Lower lobe of right lung (tissue), 2 donors: ENCODE measurements around the gene C2orf78. TPM values are rescaled to one million over a fixed set of nuclear protein-coding genes. Genes with fewer than 3 reads are reported as not detected.

ENCODE experiments used
- ATAC-seq, 2 donors: fragments of 200-7000 bp; cut with Tn5 transposase; one replicate each; pipeline ENCODE4 v1.9.1; 2020 to 2022; ENCODE audit warnings: mild to moderate bottlenecking in 2 of 2, moderate library complexity in 2 of 2
- DNase-seq: peaks from one replicate; pipeline ENCODE4 v3.0.0-alpha.2; 2020
- H3K27ac ChIP-seq: fragments of 200-600 bp; one replicate; pipeline ENCODE4 v1.8.0; 2022
- H3K27me3 ChIP-seq: fragments of 200-600 bp; one replicate; pipeline ENCODE4 v1.8.0; 2022; ENCODE audit warnings: low read depth
- H3K36me3 ChIP-seq: fragments of 200-600 bp; one replicate; pipeline ENCODE4 v1.8.0; 2022; ENCODE audit warnings: mild to moderate bottlenecking
- H3K4me1 ChIP-seq: fragments of 200-600 bp; one replicate; pipeline ENCODE4 v1.8.0; 2022
- H3K4me3 ChIP-seq: fragments of 200-600 bp; one replicate; pipeline ENCODE4 v1.8.0; 2022; ENCODE audit warnings: mild to moderate bottlenecking
- H3K9me3 ChIP-seq: fragments of 200-600 bp; one replicate; pipeline ENCODE4 v1.8.0; 2022
- intact Hi-C: fragments of 100-400 bp; cut with DNase I; formaldehyde crosslinking; loops from one replicate; pipeline ENCODE4 v1.11.0; 2022
- total RNA-seq: library from RNA; stranded (reverse); fragmentation: NEBNext Ultra II Directional; extraction: Animal tissue kit (Norgen Biotek cat#: 25700); gene quantifications from one replicate; pipeline ENCODE4 v1.2.1, GENCODE V29; 2021
- TF ChIP-seq, protein P1 (sequence below): fragments of 200-600 bp; IDR thresholded peaks from one replicate; pipeline ENCODE4 v1.8.0; 2022; ENCODE audit warnings: antibody characterized with exemption, mild to moderate bottlenecking
- donor health status: DM: no; HTN: yes; CAD: no; lungs with severe emphysema.

The C2orf78 gene
- total RNA-seq, 1 donor from 2014 or later, result not detected

DNA sequence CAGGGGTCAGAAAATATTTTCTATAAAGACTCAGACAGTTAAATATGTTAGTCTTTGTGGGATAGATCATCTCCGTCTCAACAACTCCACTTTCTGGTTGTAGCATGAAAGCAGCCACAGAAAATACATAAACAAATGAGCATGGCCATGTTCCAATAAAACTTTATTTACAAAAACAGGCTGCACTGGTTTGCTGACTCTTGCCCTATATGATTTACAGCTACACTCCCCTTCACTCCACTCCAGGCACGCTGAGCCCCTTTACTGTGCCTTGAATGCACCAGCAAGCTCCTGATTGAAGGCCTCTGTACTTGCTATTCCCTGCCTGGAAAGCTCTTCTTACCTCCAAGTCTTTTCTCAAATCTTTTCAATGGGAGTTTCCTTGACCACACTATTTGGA lies 39.0 kb downstream of the C2orf78 start:
- TF ChIP-seq, protein P1, sequence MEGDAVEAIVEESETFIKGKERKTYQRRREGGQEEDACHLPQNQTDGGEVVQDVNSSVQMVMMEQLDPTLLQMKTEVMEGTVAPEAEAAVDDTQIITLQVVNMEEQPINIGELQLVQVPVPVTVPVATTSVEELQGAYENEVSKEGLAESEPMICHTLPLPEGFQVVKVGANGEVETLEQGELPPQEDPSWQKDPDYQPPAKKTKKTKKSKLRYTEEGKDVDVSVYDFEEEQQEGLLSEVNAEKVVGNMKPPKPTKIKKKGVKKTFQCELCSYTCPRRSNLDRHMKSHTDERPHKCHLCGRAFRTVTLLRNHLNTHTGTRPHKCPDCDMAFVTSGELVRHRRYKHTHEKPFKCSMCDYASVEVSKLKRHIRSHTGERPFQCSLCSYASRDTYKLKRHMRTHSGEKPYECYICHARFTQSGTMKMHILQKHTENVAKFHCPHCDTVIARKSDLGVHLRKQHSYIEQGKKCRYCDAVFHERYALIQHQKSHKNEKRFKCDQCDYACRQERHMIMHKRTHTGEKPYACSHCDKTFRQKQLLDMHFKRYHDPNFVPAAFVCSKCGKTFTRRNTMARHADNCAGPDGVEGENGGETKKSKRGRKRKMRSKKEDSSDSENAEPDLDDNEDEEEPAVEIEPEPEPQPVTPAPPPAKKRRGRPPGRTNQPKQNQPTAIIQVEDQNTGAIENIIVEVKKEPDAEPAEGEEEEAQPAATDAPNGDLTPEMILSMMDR, result no peak
- Histone ChIP-seq H3K4me3 (no peak overlapping the region), H3K27me3 (no peaks in the 10 kb centered on the region), H3K4me1 (peaks cover 4% of the 10 kb centered on the region), H3K9me3 (no peaks in the 10 kb centered on the region), H3K27ac (no peak overlapping the region), H3K36me3 (no peaks in the 10 kb centered on the region)
- DNase-seq (no peak), ATAC-seq (no peak)
- intact Hi-C loops, result no loop called here

DNA sequence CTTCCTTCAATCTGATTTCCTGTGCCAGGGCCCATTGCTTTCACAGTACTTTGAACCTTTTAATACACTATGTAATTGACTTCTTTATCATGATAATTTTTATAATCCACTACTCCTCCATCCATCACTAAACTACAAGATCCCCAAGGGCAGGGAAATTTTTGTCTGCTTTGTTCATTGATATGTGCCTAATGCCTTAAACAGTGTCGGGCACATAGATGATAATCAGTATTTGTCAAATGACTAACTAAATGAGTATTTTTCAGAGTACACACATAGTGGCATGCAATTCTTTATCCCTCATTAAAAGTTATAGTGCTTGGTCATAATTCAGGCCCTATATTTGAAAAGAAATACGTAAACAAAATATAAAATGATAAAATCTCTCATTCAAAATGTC lies 39.4 kb downstream of the C2orf78 start:
- intact Hi-C loops, result no loop called here
- no peaks in the 10 kb centered on the region for H3K36me3 ChIP-seq
- H3K9me3 ChIP-seq, result no peaks in the 10 kb centered on the region
- no peak overlapping the region for H3K27ac ChIP-seq
- no peak overlapping the region for H3K4me3 ChIP-seq
- DNase-seq (no peak), ATAC-seq (no peak)
- peaks cover 8% of the 10 kb centered on the region for H3K4me1 ChIP-seq
- H3K27me3 ChIP-seq, result no peaks in the 10 kb centered on the region
- TF ChIP-seq, protein P1, result no peak

DNA sequence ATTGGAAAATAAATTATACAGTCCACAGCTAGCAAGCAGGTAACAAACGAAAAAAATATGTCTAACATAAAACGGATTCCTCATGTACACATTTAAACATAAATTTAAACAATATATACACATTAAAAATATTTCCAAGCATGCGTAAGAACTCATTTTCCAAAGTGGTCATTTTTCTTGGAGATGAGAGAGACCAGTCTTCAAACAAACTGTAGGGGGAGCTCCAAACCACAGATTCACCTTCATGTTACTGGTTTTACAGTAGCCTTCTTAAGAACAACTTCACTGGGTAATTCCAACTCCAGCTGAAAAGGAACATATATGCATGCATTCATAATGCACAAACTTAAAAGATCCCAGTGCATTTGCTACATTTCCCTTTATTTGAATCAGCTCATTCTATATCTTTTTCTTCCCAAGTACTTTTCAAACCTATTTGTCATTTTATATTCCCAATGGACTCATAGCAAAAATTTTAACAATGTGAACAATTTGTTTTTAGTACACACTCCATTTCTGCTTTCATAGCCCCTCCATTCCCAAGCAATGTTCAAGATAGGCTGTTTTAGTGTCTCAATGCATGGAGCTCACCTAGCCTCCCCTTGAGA lies 40.0 kb downstream of the C2orf78 start:
- intact Hi-C loops, result no loop called here

DNA sequence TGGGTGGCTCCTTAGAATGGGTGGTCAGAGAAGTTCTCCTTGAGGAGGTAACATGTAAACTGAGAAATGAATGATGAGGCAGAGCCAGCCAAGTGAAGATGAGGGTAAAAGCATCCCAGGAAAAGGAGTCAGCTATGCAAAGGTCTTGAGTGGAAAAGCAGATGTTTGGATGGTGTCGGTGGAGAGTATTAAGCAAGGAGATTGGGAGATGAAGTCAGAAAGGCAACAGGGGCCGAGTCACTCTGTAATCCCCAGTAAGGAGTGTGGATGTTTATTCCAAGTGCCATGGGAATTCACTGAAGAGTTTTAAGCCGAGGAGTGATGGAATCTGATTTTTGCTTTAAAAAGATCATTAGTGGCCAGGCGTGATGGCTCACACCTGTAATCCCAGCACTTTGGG lies 41.4 kb downstream of the C2orf78 start:
- intact Hi-C loops, result no loop called here

More for the DNA sequence above, 40.0 kb downstream of the C2orf78 start:
- ATAC-seq (no peak), DNase-seq (no peak)
- Histone ChIP-seq H3K27me3 (no peaks in the 10 kb centered on the region), H3K36me3 (no peaks in the 10 kb centered on the region), H3K4me3 (no peak overlapping the region), H3K4me1 (peaks cover 8% of the 10 kb centered on the region), H3K27ac (no peak overlapping the region), H3K9me3 (no peaks in the 10 kb centered on the region)
- TF ChIP-seq, protein P1, result peak; percentile 82

DNA sequence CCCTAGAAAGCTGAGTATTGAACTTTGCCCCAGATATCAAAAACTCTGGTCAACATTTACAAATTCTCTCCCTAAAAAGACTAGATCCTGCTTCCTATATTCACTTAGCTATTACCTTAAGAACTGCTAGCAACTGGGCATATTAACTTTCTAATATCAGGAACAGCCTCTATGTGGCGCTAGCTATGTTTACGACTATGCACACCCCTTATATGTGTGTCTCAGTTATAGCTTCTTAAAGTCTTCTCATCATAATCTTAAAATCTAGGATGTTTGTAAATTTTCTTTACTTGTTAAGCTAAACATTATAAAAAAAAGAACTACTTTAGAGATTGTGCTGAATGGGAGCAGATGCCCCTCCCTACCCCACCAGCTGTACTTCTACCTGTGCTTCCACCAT lies 43.0 kb downstream of the C2orf78 start:
- Histone ChIP-seq H3K36me3 (peaks cover 9% of the 10 kb centered on the region), H3K27me3 (no peaks in the 10 kb centered on the region), H3K27ac (no peak overlapping the region), H3K4me1 (peaks cover 21% of the 10 kb centered on the region), H3K9me3 (no peaks in the 10 kb centered on the region), H3K4me3 (no peak overlapping the region)
- DNase-seq, result no peak
- TF ChIP-seq, protein P1, result no peak
- no peak for ATAC-seq
- intact Hi-C loops, result no loop called here

More for the DNA sequence above, 41.4 kb downstream of the C2orf78 start:
- no peak for DNase-seq
- TF ChIP-seq, protein P1, result no peak
- Histone ChIP-seq H3K27me3 (no peaks in the 10 kb centered on the region), H3K9me3 (no peaks in the 10 kb centered on the region), H3K27ac (no peak overlapping the region), H3K4me1 (peaks cover 20% of the 10 kb centered on the region), H3K36me3 (no peaks in the 10 kb centered on the region), H3K4me3 (no peak overlapping the region)
- no peak for ATAC-seq
